ENCODE measurements around the gene PRTFDC1.
"Not testable (repeated sequence)": the region's sequence is repeated elsewhere in the genome, so short reads cannot be mapped to it uniquely, and the experiment has no call there.

Gene PRTFDC1

GRCh38 chr10:24920907-24921881 lies 31.2 kb downstream of the PRTFDC1 start:
- Histone ChIP-seq H3K4me1 (ENCODE audit: control insufficient read depth, low read length) (no peaks in the 10 kb centered on the region), H3F3A (ENCODE audit: control insufficient read depth, insufficient read depth) (no peaks in the 10 kb centered on the region), H3K9me3 (ENCODE audit: control insufficient read depth, insufficient read depth, low read length) (0 out of 2 replicates have a peak, but pooled peaks cover 3% of the 10 kb centered on the region), H3K36me3 (ENCODE audit: control insufficient read depth, low read length) (no peaks in the 10 kb centered on the region), H3K4me2 (ENCODE audit: low read length) (no peak overlapping the region), H3K27me3 (ENCODE audit: control insufficient read depth, low read length) (no peaks in the 10 kb centered on the region), H4K20me1 (ENCODE audit: control insufficient read depth, insufficient read depth, low read depth, low read length) (no peaks in the 10 kb centered on the region), H3K4me3 (ENCODE audit: low read length) (no peak overlapping the region), H3K27ac (ENCODE audit: low read depth, low read length) (no peak overlapping the region), H3K9me2 (replicated peaks; ENCODE audit: control insufficient read depth, low read length) (no peaks in the 10 kb centered on the region), H3K79me2 (ENCODE audit: control insufficient read depth, low read length) (no peaks in the 10 kb centered on the region)
- TF ChIP-seq EZH2phosphoT487 (IDR thresholded peaks at IDR 0.05; ENCODE audit: borderline replicate concordance, low read length): no peak
- no peak for TF ChIP-seq CTCF (IDR thresholded peaks at IDR 0.05; ENCODE audit: low read depth, low read length, poor library complexity, severe bottlenecking)

- not testable (repeated sequence) for H3K27me3 ChIP-seq (ENCODE audit: control insufficient read depth, low read length); H3K9me3 ChIP-seq (ENCODE audit: control insufficient read depth, insufficient read depth, low read length); H3K27ac ChIP-seq (ENCODE audit: low read depth, low read length); H3K79me2 ChIP-seq (ENCODE audit: control insufficient read depth, low read length); H3K9me2 ChIP-seq (replicated peaks; ENCODE audit: control insufficient read depth, low read length); H3K36me3 ChIP-seq (ENCODE audit: control insufficient read depth, low read length); H3K4me3 ChIP-seq (ENCODE audit: low read length); H4K20me1 ChIP-seq (ENCODE audit: control insufficient read depth, insufficient read depth, low read depth, low read length); H3F3A ChIP-seq (ENCODE audit: control insufficient read depth, insufficient read depth); H3K4me1 ChIP-seq (ENCODE audit: control insufficient read depth, low read length); H3K4me2 ChIP-seq (ENCODE audit: low read length)
These were observed 32.2 kb downstream of the PRTFDC1 start for GRCh38 chr10:24920192-24920591.

GRCh38 chr10:24919629-24920028 lies 32.8 kb downstream of the PRTFDC1 start:
- H3F3A ChIP-seq (ENCODE audit: control insufficient read depth, insufficient read depth); H3K4me2 ChIP-seq (ENCODE audit: low read length); H3K4me1 ChIP-seq (ENCODE audit: control insufficient read depth, low read length); H3K27ac ChIP-seq (ENCODE audit: low read depth, low read length); H3K9me2 ChIP-seq (replicated peaks; ENCODE audit: control insufficient read depth, low read length); H3K27me3 ChIP-seq (ENCODE audit: control insufficient read depth, low read length); H3K79me2 ChIP-seq (ENCODE audit: control insufficient read depth, low read length); H3K4me3 ChIP-seq (ENCODE audit: low read length); H3K9me3 ChIP-seq (ENCODE audit: control insufficient read depth, insufficient read depth, low read length); H3K36me3 ChIP-seq (ENCODE audit: control insufficient read depth, low read length); H4K20me1 ChIP-seq (ENCODE audit: control insufficient read depth, insufficient read depth, low read depth, low read length): not testable (repeated sequence)

- H3K4me3 ChIP-seq (ENCODE audit: low read length): no peak overlapping the region
- no peak overlapping the region for H3K27ac ChIP-seq (ENCODE audit: low read depth, low read length)
- TF ChIP-seq EZH2phosphoT487 (IDR thresholded peaks at IDR 0.05; ENCODE audit: borderline replicate concordance, low read length): no peak
- no peak for TF ChIP-seq CTCF (IDR thresholded peaks at IDR 0.05; ENCODE audit: low read depth, low read length, poor library complexity, severe bottlenecking)
- 0 out of 2 replicates have a peak, but pooled peaks cover 3% of the 10 kb centered on the region for H3K9me3 ChIP-seq (ENCODE audit: control insufficient read depth, insufficient read depth, low read length)
- no peaks in the 10 kb centered on the region for H3K36me3 ChIP-seq (ENCODE audit: control insufficient read depth, low read length)
- no peak overlapping the region for H3K4me2 ChIP-seq (ENCODE audit: low read length)
- no peaks in the 10 kb centered on the region for H3K79me2 ChIP-seq (ENCODE audit: control insufficient read depth, low read length)
- no peaks in the 10 kb centered on the region for H4K20me1 ChIP-seq (ENCODE audit: control insufficient read depth, insufficient read depth, low read depth, low read length)
- no peaks in the 10 kb centered on the region for H3K4me1 ChIP-seq (ENCODE audit: control insufficient read depth, low read length)
- no peaks in the 10 kb centered on the region for H3K27me3 ChIP-seq (ENCODE audit: control insufficient read depth, low read length)
- no peaks in the 10 kb centered on the region for H3F3A ChIP-seq (ENCODE audit: control insufficient read depth, insufficient read depth)
- H3K9me2 ChIP-seq (replicated peaks; ENCODE audit: control insufficient read depth, low read length): no peaks in the 10 kb centered on the region
These were observed 34.4 kb downstream of the PRTFDC1 start for GRCh38 chr10:24917979-24918378.

All from DOHH2 (cell line).